ENCODE data around the gene WNT6. TPM values are rescaled to one million over a fixed set of nuclear protein-coding genes. Genes with fewer than 3 reads are reported as not detected.

The WNT6 gene
- total RNA-seq: not detected in 2 replicates

DNA sequence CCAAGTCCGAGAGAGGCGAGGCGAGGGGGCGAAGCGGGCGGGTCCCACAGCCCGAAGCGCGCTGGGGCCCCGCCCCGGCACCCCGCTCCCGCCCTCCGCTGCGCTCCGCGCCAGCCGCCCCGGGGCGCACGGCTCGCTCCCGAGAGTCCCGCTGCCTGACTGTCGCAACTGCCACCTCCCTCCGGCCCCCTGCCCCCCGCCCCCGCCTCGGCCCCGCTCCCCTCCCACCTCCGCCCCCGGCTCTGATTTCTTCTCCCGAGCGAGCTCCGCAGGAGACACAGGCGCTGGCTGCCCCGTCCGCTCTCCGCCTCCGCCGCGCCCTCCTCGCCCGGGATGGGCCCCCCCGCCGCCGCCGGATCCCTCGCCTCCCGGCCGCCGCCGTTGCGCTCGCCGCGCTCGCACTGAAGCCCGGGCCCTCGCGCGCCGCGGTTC, at the start of gene WNT6:
Gene WNT6 (plus strand): TSS at position 250 of the 432 bp plus-strand sequence. CDS start 233 bp downstream, outside the sequence.
- DNase-seq (ENCODE audit: extremely low read depth, low read depth, low spot score): no peak

DNA sequence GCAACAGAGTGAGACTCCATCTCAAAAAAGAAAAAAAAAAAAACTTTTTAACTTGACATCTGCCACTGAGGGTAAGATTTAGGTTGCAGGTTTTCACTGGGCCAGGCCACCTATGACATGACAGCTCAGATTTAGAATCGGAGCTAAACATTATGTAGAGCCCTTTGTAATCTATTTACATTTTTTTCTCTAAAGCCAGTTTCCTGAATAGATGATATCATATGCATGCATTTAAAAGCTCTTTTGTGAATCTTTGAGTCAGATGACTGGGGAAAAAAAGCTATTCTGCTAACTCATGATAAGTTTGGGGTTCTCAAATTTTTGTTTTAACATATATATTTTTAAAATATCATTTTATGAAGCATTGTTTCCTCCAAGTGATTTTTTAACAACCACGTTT, 49.3 kb upstream of the WNT6 start:
- DNase-seq (ENCODE audit: extremely low read depth, low read depth, low spot score): no peak

DNA sequence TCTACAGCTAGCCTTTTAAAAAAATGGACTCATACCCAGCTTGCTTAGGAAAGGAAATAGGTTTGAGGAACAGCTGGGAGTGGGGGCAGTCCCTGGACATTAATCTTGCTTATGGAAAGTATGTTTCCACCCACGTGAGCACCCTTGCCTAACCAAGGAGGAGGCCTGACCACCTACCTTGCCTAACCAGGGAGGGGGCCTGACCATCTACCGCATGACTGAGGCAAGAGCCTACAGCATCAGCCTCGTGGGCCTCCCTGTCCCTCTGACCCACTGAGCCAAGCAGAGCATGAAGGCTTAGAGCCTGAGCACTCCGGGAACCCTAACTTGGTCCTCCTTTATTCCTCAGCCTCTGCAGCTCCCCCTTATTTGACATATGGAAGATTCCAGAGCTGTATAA, 48.2 kb upstream of the WNT6 start:
- DNase-seq (ENCODE audit: extremely low read depth, low read depth, low spot score): no peak

GRCh38 chr2:218812096-218812815, 47.3 kb upstream of the WNT6 start:
- no peak for DNase-seq (ENCODE audit: extremely low read depth, low read depth, low spot score)

GRCh38 chr2:218812861-218813260, 46.7 kb upstream of the WNT6 start:
- DNase-seq (ENCODE audit: extremely low read depth, low read depth, low spot score): no peak

- DNase-seq (ENCODE audit: extremely low read depth, low read depth, low spot score): no peak
These were observed 45.7 kb upstream of the WNT6 start for GRCh38 chr2:218813771-218814460.

- no peak for DNase-seq (ENCODE audit: extremely low read depth, low read depth, low spot score)
These were observed 44.9 kb upstream of the WNT6 start for GRCh38 chr2:218814540-218815243.

DNA sequence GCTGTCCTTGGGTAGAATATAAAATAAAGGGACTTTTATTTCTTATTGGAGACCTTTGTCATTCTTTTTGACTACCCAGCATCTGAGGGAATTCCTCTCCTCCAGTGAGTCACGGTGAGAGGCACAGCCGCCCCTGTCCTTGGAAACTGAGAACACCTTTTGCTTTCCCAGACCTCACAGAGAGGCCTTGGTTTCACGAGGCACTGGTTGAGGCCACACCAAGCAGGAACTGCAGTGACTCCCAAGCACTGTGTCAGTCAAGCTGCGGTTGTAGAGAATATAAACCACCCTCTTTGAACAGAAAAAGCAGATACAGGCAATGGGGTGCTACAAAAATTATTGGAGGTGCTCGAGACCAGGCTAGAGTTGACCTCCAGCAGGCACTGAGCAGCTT, 44.4 kb upstream of the WNT6 start:
- no peak for DNase-seq (ENCODE audit: extremely low read depth, low read depth, low spot score)

DNA sequence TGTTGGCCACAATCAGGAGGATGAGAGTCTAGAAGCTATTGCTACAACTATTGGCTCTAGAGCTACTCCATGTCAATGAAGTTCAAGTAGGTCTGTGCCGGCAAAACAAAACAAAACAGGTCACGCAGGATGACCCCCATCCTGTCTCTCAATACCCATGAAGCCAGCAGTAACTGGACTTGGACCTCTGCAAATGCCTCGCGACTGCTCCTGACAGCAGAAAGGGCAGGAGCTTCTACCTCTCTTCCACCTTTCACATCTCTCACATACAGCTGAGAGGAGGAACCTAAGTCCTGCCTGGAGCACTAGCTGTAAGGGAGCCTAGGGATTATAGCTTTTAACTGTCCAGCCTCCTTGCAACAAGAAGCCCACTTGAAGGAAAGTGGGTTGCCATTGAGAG, 44.0 kb upstream of the WNT6 start:
- no peak for DNase-seq (ENCODE audit: extremely low read depth, low read depth, low spot score)

DNA sequence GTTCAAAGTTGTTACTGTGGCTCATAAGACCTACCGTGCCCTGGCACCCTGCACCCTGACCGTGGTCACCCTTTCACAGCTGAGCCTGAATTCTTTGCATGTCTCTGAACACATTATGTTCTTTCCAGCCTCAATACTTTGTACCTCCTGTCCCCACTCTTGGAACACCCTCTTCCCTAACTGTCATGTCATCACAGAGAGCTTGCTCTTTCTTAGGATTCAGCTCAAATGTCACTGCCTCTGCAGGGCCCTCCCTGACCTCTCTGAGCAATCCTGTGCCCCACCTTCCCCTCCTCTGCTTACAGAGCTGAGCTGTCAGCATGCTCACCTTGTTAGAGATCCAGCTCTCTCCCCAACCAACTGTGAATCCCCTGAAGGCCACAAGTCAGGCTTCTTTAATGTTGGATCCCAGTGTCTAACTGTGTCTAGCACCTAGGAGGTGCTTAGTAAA, 43.0 kb upstream of the WNT6 start:
- no peak for DNase-seq (ENCODE audit: extremely low read depth, low read depth, low spot score)

DNA sequence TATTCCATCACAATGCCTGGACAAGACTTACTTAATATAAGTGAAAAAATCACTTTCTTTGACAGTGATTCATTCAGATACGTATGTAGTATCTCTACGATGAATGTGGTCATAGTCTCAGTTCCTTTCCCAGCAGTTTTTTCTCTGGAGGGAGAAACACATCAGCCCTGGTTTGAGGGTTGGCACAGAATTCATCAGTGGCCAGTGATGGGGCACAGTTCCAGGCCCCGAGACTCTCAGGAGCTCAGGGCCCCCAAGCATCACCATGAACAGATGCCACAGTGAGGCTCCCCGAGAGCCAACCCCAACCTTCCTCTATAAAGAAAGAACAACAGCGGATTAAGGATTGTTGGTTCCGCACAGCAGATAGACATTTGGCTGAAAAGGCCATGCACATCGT, 40.5 kb upstream of the WNT6 start:
- DNase-seq (ENCODE audit: extremely low read depth, low read depth, low spot score): no peak

DNA sequence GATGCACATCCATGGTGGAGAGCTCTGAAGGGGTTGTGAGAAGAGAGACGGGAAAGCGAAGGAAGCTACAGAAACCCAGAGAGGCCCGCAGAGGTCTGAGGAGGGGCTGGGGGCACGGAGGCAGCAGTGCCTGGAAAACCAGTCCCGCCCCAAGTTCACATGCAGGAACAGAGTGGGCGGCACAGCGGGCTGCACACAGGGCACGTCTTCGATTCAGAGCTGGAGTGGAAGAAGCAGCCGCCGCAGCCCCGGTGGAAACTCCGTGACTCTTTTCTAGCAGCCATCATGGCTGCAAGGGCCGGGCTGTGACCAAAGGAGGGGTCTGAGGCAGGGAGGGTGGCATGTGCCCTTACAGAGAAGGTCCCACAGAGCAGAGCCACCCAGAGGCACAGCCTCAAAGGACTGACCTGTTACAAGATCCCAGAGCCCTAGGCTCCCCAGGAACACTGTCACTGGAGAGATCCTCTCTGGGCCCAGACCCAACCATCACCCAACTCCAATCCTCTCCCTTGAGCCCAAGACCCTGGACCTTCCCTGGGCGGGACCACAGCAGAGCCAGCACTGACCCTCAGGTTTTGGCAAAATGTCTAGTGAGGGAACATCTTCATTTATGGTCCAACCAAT, 38.7 kb upstream of the WNT6 start:
- no peak for DNase-seq (ENCODE audit: extremely low read depth, low read depth, low spot score)

GRCh38 chr2:218821605-218822211, 37.9 kb upstream of the WNT6 start:
- no peak for DNase-seq (ENCODE audit: extremely low read depth, low read depth, low spot score)

DNA sequence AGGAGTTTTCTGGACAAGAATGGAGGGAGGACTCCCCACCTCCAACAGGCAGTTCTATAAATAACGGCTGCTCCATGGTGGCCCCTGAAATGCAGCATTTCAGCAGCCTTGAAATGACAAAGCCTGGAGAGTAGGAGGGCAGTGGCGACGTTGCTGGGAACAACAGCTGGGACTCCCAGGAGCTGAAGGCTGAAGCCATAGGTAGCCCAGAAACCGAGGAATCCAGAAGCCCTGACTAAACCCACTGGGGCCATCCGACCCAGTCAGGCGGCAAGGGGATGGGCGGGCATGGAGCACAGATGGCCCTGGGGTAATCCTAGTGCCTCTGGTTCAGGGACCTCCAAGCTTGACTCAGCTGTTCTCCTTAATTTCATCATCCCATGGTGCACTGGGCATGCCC, 37.0 kb upstream of the WNT6 start:
- no peak for DNase-seq (ENCODE audit: extremely low read depth, low read depth, low spot score)

DNA sequence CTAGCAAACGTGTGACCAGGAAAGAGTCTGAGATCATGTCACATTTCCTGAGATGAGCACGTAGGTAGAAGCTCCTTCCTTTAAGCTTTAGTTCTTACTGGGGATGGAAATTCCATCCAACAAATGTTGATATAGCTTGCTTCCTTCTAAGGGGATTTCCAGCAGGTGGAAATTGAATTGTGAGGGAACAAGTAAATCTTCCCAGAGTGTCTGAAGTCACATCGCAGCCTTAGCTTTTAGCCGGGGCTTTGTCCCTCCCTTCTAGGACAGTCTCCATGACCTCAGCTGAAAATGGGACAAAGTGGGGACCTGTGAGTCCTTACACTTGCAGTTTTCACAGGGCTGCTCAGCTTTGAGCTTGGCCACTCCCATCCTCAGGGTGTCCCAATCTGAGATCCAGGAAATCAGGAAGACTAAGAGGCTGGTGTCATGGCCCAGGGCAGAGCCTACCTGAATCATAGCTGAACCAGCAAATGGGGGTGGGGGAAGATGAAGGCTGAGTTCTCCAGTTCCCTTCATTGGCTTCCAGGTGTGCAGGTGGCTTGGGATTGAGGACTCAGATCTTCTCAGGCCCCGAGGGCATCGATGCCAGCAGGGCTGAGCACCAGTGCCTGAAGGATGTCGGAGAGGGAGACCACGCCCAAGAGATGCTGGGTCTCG, 36.3 kb upstream of the WNT6 start:
- no peak for DNase-seq (ENCODE audit: extremely low read depth, low read depth, low spot score)

GRCh38 chr2:218824004-218824403, 35.6 kb upstream of the WNT6 start:
- DNase-seq (ENCODE audit: extremely low read depth, low read depth, low spot score): no peak

DNA sequence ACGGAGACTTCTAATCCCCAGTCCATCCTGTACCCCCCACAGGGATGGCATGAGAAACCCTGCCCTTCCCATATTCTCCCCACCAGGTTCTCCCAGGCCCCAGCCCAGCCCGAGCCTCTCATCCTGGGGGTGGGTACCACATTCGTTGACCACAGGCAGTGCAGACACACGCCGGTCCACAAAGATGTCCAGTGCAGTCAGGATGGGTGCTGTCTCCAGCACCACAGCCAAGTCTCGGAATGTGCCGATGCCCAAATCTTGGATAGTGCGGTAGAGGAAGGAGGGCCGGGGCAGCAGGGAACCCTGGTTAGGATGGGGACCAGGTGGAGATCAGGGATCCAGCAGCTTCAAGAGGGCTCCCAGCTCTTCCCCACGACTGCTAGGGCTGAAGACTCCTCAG, 32.8 kb upstream of the WNT6 start:
- no peak for DNase-seq (ENCODE audit: extremely low read depth, low read depth, low spot score)

DNA sequence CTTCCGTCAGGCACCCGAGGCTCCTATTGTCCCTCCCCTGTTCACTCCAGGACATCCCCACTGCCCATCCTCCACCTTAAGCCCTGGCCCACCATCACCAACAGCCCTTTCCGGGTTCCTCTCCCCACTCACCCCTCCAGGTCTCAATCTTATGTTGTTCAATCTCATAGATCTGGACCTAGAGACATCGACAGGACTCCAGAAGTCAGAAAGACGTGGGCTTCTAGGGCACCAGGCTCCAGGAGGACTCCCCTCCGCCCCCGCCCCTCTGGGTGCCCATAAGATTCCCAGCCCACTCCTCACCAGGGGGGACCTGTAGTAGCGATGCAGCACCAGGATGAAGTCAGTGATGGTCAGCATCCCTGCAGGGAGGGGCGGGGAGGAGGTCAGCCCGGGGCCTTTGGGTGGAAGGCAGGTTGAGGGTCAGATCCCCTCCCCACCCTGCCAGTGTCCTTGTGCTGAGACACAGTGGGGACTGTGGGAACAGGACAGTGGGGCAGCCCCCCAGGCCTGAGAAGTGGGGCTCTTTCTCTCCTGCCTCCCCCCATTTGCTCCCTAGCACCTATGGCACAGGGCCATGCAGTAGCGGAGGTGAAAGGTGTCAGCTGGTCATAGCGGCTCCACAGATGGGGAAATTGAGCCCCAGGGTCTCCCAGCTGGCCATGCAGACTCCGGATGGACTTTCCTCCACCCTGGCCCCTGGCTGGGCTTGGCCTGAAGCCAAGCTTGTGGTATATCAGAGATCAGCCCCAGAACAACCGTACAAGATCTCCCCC, 31.7 kb upstream of the WNT6 start:
- DNase-seq (ENCODE audit: extremely low read depth, low read depth, low spot score): no peak

DNA sequence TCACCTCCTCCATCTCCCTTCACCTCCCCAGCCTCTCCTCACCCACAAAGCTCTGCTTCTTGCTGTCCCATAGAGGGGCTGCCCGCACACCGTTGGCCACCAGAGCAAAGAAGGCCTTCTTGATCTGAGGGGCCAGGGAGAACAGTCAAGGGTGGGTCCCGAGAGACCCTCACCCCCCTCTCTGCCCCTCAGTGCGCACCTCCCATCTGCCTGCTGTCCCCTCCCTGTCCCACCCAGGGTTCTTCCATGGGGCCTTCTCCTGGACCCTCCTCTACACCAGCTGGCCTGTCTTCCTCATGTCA, 31.2 kb upstream of the WNT6 start:
- no peak for DNase-seq (ENCODE audit: extremely low read depth, low read depth, low spot score)

All from glomerular endothelial cell (primary cell).